Subcutaneous adipose tissue (tissue), 4 donors: Measurements from ENCODE around the gene PGAM5. TPM values are rescaled to one million over a fixed set of nuclear protein-coding genes. Genes with fewer than 3 reads are reported as not detected.

Experiments
- CTCF ChIP-seq: fragments of 450-650 bp; IDR thresholded peaks from one replicate; pipeline ENCODE4 v1.5.1; 2016; ENCODE audit warnings: low read depth, mild to moderate bottlenecking, control low read depth, antibody characterized with exemption, moderate library complexity
- total RNA-seq, 4 donors: library from RNA; depleted of rRNA; stranded (reverse); fragments of >200 nt; gene quantifications; one replicate each; pipeline ENCODE4 v1.1.0, GENCODE V29; 2016

PGAM5 gene
- total RNA-seq, 4 donors from 2014 or later, result 7.3 to 12.1 (median 10.6) TPM

GRCh38 chr12:132717531-132718387 is 7.1 kb downstream of the PGAM5 start:
- TF ChIP-seq CTCF, result no peak

DNA sequence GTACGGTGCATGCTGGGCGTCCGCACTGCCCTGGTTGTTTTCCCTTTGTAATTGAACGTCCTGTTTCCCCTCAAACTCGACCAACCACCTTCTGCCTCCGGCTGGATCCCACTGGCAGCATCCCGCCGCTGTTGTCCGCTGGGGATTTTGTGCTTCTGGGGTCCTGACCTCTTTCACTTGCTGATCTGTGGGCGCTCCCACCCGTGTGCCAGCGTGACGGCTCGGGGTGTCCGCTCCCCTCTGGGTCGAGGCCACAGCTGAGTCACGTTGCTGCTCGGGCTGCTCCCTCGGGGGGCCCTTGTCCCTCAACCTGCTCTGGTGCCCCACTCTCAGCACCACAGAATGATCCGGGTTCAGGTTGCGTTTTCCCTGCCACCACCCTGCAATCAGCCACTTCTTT is 8.0 kb downstream of the PGAM5 start:
- TF ChIP-seq CTCF, result no peak

- TF ChIP-seq CTCF, result no peak
Observed at GRCh38 chr12:132719141-132719953, 8.7 kb downstream of the PGAM5 start.

- no peak for TF ChIP-seq CTCF
Observed at GRCh38 chr12:132719954-132720324, 9.3 kb downstream of the PGAM5 start.

DNA sequence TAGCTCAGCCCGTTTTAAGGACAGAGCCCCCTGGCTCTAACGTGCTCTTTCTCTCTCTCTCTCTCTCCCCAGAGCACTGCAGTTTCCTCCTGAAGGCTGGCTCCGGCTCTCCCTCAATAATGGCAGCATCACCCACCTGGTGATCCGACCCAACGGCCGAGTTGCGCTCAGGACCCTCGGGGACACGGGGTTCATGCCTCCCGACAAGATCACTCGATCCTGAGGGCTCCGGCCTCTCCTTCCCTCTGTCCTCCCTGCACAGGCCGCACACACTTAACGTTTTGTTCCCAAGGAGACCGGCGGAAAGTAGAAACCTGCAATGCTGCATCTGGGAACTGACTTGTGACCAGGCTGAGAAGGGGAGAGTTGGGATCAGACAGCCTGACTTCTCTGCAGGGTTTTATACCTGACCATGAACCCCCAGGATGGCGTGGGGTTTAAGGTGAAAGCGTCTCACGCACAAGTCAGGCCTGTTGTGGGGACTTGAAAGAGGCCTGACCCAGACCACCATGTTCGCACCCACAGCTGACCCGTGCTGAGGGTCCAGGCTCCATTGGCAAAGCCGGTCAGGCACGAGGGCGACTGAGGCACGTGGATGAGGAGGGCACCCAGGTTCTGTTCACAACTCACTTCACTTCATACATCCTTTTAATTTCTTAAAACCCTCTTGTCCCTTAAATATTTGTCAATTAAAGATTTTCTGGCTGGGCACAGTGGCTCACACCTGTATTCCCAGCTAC is 10.1 kb downstream of the PGAM5 start:
- TF ChIP-seq CTCF, result no peak

DNA sequence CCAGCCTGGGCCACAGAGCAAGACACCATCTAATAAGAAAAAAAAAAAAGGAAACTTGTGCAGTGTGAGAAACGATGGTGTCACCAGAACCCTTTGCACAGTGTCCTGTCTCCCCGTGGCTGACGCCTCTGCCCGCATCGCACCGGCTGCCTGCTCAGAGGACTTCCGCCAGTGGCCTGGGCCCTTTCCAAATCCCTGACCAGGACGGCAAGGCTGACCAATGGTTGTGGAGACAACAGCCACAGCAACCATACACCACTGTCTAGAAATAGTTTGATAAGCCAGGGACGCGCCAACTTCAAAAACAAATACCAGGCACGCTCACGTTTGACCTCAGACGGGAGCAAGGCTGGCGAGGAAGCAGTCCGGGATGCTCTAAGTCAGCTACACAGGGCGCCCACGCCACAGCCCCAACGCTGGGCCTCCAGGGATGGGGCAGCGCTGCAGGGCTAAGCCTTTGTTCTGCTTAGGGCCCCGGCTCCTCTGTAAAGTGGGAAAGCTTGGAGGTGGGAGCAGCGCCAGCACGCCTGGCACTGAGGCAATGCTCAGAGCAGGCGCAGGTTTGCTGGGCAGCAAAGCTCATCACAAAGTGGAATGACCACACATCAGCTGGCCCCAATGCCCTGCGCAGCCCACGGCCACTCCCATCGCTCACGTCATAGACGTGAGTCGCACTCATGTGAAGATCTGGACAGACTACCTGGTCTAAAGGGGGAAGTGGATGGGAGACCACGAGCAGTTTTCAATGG is 12.5 kb downstream of the PGAM5 start:
- TF ChIP-seq CTCF, result no peak
